Spleen (tissue), 11 donors: Measurements from ENCODE around the gene DCXR. TPM values are rescaled to one million over a fixed set of nuclear protein-coding genes. Genes with fewer than 3 reads are reported as not detected.

Experiments
- DNase-seq: peaks from one replicate; pipeline ENCODE4 v3.0.0-alpha.2; 2020
- H3K27ac ChIP-seq, 8 donors: fragments of 200-600 bp; sonication (generic) in 7 of 8; 1 replicate in 4 of 8; 2 replicates in 4 of 8; pipeline versions ENCODE4 v1.5.0 to v1.8.0; 2016 to 2021; ENCODE audit warnings: inconsistent platforms in 4 of 8, mild to moderate bottlenecking in 4 of 8, moderate library complexity in 1 of 8
- H3K27me3 ChIP-seq, 7 donors: fragments of 200-600 bp; sonication (generic) in 6 of 7; replicated peaks in 1 of 7; 1 replicate in 4 of 7; 2 replicates in 3 of 7; pipeline versions ENCODE4 v1.5.0 to v1.8.0; 2016 to 2021; ENCODE audit warnings: inconsistent platforms in 3 of 7, mild to moderate bottlenecking in 1 of 7
- H3K36me3 ChIP-seq, 6 donors: fragments of 200-600 bp; sonication (generic) in 5 of 6; 1 replicate in 4 of 6; 2 replicates in 2 of 6; pipeline versions ENCODE4 v1.5.0 to v1.8.0; 2016 to 2021; ENCODE audit warnings: inconsistent platforms in 2 of 6
- H3K4me1 ChIP-seq, 6 donors: fragments of 200-600 bp; sonication (generic) in 5 of 6; 1 replicate in 3 of 6; 2 replicates in 3 of 6; pipeline versions ENCODE4 v1.5.0 to v1.8.0; 2016 to 2021; ENCODE audit warnings: inconsistent platforms in 3 of 6
- H3K4me3 ChIP-seq, 8 donors: fragments of 200-600 bp; sonication (generic) in 7 of 8; 1 replicate in 4 of 8; 2 replicates in 4 of 8; pipeline versions ENCODE4 v1.5.0 to v1.8.0; 2016 to 2021; ENCODE audit warnings: inconsistent platforms in 4 of 8, mild to moderate bottlenecking in 4 of 8, moderate library complexity in 2 of 8
- H3K9me3 ChIP-seq, 8 donors: fragments of 200-600 bp; sonication (generic) in 7 of 8; 1 replicate in 4 of 8; 2 replicates in 4 of 8; pipeline versions ENCODE4 v1.5.0 to v1.8.0; 2016 to 2021; ENCODE audit warnings: inconsistent platforms in 4 of 8
- POLR2A ChIP-seq, 3 donors: fragments of 450-650 bp; IDR thresholded peaks; one replicate each; pipeline ENCODE4 v1.5.1; 2017; ENCODE audit warnings: antibody characterized with exemption in 3 of 3, mild to moderate bottlenecking in 1 of 3
- POLR2AphosphoS5 ChIP-seq, 3 donors: sonication (generic); formaldehyde crosslinking; IDR thresholded peaks; one replicate each; pipeline ENCODE4 v1.5.1; 2017; ENCODE audit warnings: antibody characterized with exemption in 3 of 3
- WGBS, 5 donors: extraction: QIAGEN DNeasy Blood & Tissue Kit in 3 of 5; methylation state at CpG; one replicate each; pipeline versions ENCODE4 v1.1.5 to v1.1.7; 2013 to 2018; 5-methylcytosine and 5-hydroxymethylcytosine counted together
- intact Hi-C: fragments of 100-400 bp; cut with DNase I; formaldehyde crosslinking; loops from one replicate; pipeline ENCODE4 v1.15.0; 2023; ENCODE audit warnings: low total_unique reads
- polyA plus RNA-seq, 3 donors: library from polyadenylated mRNA; stranded (reverse); fragments of 200-250 nt; gene quantifications; one replicate each; pipeline ENCODE4 v1.2.1, GENCODE V29; 2013
- total RNA-seq, 7 donors: library from RNA; depleted of rRNA in 3 of 7; stranded (reverse); fragments of >200 nt in 3 of 7; fragmentation: NEBNext Ultra II Directional in 4 of 7; extraction: Animal tissue kit (Norgen Biotek cat#: 25700) in 4 of 7; gene quantifications; one replicate each; pipeline versions ENCODE4 v1.1.0 to v1.2.1, GENCODE V29; 2016 to 2021
- TF ChIP-seq, protein P1 (sequence below), 11 experiments: fragments of 200-600 bp in 7 of 11; fragments of 450-650 bp in 4 of 11; sonication (generic) in 4 of 11; IDR thresholded peaks in 8 of 11; conservative IDR thresholded peaks in 3 of 11; 1 replicate in 7 of 11; 2 replicates in 4 of 11; pipeline versions ENCODE4 v1.4.0 to v1.8.0; 2016 to 2021; ENCODE audit warnings: antibody characterized with exemption in 11 of 11, inconsistent platforms in 4 of 11, mild to moderate bottlenecking in 1 of 11
- donor health status: healthy with polysubstance abuse.
- donor health status: DM: no; HTN: no; CAD: no; lungs with moderate emphysema.
- donor health status: DM: no; HTN: no; CAD: no.
- donor health status: Bipolar disorder and iron deficiency.
- donor health status: healthy.
- donor health status: DM: no; HTN: no; CAD: no.
- donor health status: DM: yes; HTN: yes; CAD: no.

Gene DCXR
- total and polyA plus RNA-seq, 10 donors, result 44.2 to 88.0 (median 61.0) TPM

DNA sequence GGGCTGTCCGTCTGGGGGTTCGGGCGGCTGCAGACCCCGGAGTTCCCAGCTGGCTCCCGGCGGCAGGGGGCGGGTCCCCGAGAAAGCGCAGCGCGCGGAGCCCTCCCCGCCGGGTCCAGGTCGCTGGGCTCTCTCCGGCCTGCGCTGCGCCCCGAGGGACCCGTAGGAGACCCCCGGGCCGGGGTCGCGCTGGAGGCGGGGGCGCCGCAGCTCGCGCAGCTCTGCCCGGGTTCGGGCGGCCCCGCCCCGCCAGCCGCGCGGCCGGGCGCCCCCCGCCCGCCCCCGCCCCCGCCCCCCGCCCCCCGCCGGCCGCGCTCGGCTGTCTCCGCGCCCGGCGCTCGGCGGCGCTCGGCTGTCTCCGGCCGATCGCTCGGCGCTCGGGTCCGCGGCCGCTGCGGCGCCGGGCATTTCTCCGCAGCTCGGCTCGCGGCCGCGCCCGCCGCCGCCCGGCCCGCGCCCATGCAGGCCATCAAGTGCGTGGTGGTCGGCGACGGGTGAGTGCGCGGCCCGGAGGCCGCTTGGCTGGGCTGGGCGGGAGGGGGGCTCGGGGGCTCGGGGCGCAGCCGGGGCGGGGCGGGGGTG lies 6.1 kb downstream of the DCXR start, which contains the start of gene RAC3:
Gene RAC3 (plus strand): TSS at position 376 of the 582 bp plus-strand sequence. CDS start 84 bp downstream, at position 460.
- H3K27ac ChIP-seq, result peak within 1 kb of the TSS in 5 of 8 donors; percentile 3 to 53 (median 36)

DNA sequence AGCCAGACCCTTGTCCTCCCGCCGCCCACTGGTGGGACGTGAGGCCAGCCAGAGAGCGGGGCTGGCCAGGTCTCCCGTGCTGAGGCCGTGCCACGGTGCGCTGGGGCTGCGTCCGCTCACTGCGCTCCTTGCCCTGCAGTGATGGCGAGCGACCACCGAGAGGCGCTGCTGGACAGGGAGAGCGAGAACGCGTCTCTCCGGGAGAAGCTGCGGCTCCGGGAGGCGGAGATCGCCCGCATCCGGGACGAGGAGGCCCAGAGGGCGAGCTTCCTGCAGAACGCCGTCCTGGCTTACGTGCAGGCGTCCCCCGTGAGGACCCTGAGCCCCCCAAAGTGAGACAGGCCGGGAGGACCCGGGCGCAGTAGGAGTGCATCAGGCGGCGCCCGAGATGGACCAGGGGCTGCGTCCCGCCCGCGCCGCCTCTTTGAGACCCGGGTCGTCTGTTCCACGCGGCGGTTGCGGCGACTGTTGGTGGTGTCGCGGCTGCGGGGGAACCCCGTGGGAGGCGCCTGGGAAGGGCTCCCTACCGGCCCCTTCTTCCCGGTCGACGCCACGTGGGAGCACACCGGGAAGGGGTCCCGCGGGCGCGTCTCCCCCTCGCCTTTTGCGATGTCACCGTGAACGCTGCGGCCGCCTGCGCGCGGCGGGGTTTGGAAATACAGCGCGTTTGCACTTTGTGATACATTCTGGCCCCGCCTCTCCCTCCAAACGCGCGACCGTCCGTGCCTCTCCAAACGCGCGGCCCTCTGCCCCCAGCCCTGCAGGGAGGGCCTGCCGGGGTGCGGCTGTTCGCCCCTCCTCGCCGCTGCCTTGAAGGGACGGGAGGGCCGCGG lies 6.8 kb downstream of the DCXR start:
- WGBS, 5 donors, result 0 to 2% (median 1%) methylated on average over 32 to 94 of the region's 94 CpGs
- no peaks in the 10 kb centered on the region for H3K9me3 ChIP-seq
- H3K4me1 ChIP-seq, result peaks cover 10 to 37% (median 24%) of the 10 kb centered on the region in 6 donors
- DNase-seq, result peak; percentile 96
- peak overlapping the region; percentile 43 to 80 (median 54) for H3K4me3 ChIP-seq
- peaks cover 0 to 45% (median 3%) of the 10 kb centered on the region in 6 donors for H3K36me3 ChIP-seq
- intact Hi-C loops, result no loop called here
- H3K27ac ChIP-seq, result peak overlapping the region in 5 of 8 donors; percentile 3 to 53 (median 36)
- TF ChIP-seq POLR2AphosphoS5 (IDR thresholded peaks at IDR 0.05) (peak; percentile 75 to 84 (median 78)), POLR2A (IDR thresholded peaks at IDR 0.05) (no peak)
- TF ChIP-seq, protein P1, sequence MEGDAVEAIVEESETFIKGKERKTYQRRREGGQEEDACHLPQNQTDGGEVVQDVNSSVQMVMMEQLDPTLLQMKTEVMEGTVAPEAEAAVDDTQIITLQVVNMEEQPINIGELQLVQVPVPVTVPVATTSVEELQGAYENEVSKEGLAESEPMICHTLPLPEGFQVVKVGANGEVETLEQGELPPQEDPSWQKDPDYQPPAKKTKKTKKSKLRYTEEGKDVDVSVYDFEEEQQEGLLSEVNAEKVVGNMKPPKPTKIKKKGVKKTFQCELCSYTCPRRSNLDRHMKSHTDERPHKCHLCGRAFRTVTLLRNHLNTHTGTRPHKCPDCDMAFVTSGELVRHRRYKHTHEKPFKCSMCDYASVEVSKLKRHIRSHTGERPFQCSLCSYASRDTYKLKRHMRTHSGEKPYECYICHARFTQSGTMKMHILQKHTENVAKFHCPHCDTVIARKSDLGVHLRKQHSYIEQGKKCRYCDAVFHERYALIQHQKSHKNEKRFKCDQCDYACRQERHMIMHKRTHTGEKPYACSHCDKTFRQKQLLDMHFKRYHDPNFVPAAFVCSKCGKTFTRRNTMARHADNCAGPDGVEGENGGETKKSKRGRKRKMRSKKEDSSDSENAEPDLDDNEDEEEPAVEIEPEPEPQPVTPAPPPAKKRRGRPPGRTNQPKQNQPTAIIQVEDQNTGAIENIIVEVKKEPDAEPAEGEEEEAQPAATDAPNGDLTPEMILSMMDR (IDR thresholded peaks at IDR 0.05 in 8 of 11, conservative IDR thresholded peaks at IDR 0.05 in 3 of 11), result peak; percentile 96 to 99 (median 97)
- H3K27me3 ChIP-seq, result peaks cover 0 to 24% (median 7%) of the 10 kb centered on the region in 7 donors

More for the DNA sequence above, 6.1 kb downstream of the DCXR start, which contains the start of gene RAC3:
- intact Hi-C loops, result no loop called here
- Histone ChIP-seq H3K4me3 (peak within 1 kb of the TSS; percentile 43 to 80 (median 54)), H3K9me3 (no peaks in the 10 kb centered on the region), H3K27me3 (peaks cover 0 to 24% (median 7%) of the 10 kb centered on the region in 7 donors), H3K4me1 (peaks cover 11 to 44% (median 29%) of the 10 kb centered on the region in 6 donors), H3K36me3 (peaks cover 0 to 45% (median 3%) of the 10 kb centered on the region in 6 donors)
- TF ChIP-seq POLR2A (IDR thresholded peaks at IDR 0.05), result no peak
- DNase-seq, result no peak
- 0 to 1% (median 0%) methylated on average over 7 to 96 of the region's 96 CpGs for WGBS, 5 donors

DNA sequence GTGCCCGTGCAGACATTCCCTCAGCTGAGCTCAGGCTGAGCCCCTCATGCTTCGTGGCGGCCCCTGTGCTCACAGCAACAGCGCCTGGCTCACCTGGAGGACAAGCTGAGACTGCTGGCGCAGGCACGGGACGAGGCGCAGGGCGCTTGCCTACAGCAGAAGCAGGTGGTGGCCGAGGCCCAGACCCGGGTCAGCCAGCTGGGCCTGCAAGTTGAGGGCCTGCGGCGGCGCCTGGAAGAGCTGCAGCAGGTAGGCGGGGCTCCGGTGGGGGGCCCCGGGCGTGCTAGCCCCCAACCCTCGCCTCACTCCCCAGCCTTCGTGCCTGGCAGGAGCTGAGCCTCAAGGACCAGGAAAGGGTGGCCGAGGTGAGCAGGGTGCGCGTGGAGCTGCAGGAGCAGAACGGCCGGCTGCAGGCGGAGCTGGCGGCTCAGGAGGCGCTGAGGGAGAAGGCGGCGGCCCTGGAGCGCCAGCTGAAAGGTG lies 7.5 kb downstream of the DCXR start:
- Histone ChIP-seq H3K36me3 (peaks cover 0 to 40% (median 3%) of the 10 kb centered on the region in 6 donors), H3K4me1 (peaks cover 10 to 33% (median 23%) of the 10 kb centered on the region in 6 donors), H3K4me3 (peak overlapping the region in 7 of 8 donors; percentile 43 to 80 (median 56)), H3K9me3 (no peaks in the 10 kb centered on the region), H3K27me3 (peaks cover 0 to 24% (median 7%) of the 10 kb centered on the region in 7 donors), H3K27ac (peak overlapping the region in 2 of 8 donors; percentile 36 to 51)
- 63 to 75% (median 68%) methylated on average over 12 to 31 of the region's 31 CpGs for WGBS, 5 donors
- TF ChIP-seq POLR2A (IDR thresholded peaks at IDR 0.05) (no peak), POLR2AphosphoS5 (IDR thresholded peaks at IDR 0.05) (no peak)
- TF ChIP-seq, protein P1 (IDR thresholded peaks at IDR 0.05 in 8 of 11, conservative IDR thresholded peaks at IDR 0.05 in 3 of 11), result no peak
- peak; percentile 81 for DNase-seq
- intact Hi-C loops, result no loop called here

DNA sequence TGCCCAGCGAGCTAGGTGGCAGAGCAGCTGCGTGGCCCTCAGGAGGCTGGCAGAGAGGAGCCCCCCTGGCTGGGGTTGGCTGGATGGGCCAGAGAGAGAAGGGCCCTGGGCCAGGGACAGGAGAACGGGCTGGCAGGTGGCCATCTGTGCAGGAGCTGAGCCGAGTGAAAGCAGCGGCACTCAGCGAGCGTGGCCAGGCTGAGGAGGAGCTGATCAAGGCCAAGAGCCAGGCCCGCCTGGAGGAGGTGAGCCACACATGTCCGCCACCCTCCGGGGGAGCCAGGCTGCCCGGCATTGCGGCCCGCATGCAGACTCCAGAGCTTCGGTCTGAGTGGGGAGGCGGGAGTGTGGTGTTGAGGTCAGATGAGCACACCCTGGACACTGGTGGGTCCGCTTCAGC lies 8.1 kb downstream of the DCXR start:
- no peak for DNase-seq
- peaks cover 0 to 24% (median 7%) of the 10 kb centered on the region in 7 donors for H3K27me3 ChIP-seq
- no peak overlapping the region for H3K4me3 ChIP-seq
- TF ChIP-seq, protein P1 (IDR thresholded peaks at IDR 0.05 in 8 of 11, conservative IDR thresholded peaks at IDR 0.05 in 3 of 11), result no peak
- TF ChIP-seq POLR2A (IDR thresholded peaks at IDR 0.05), result no peak
- no peak for TF ChIP-seq POLR2AphosphoS5 (IDR thresholded peaks at IDR 0.05)
- 96 to 98% (median 96%) methylated on average over 14 to 16 of the region's 16 CpGs for WGBS, 5 donors
- intact Hi-C loops, result no loop called here
- no peaks in the 10 kb centered on the region for H3K9me3 ChIP-seq
- peaks cover 0 to 40% (median 3%) of the 10 kb centered on the region in 6 donors for H3K36me3 ChIP-seq
- H3K4me1 ChIP-seq, result peaks cover 10 to 38% (median 25%) of the 10 kb centered on the region in 6 donors
- H3K27ac ChIP-seq, result no peak overlapping the region
